ENCODE data around the gene SLC27A3. TPM values are rescaled to one million over a fixed set of nuclear protein-coding genes. Genes with fewer than 3 reads are reported as not detected.

SLC27A3 gene
- total RNA-seq, 1 experiment from 2014 or later: 14.4 TPM

GRCh38 chr1:153773096-153773921 is 1.9 kb upstream of the SLC27A3 start:
- peaks cover 3% of the 10 kb centered on the region; the same call in 1 of the 2 replicates for H3K36me3 ChIP-seq (ENCODE audit: low read depth)
- H3K9me2 ChIP-seq (ENCODE audit: insufficient read depth): no peaks in the 10 kb centered on the region
- H3F3A ChIP-seq (ENCODE audit: insufficient read depth, low read depth): peaks cover 13% of the 10 kb centered on the region; the same call in 1 of the 2 replicates
- H3K79me2 ChIP-seq (ENCODE audit: low read depth): no peaks in the 10 kb centered on the region
- H3K27me3 ChIP-seq (ENCODE audit: insufficient read depth, low read depth): no peaks in the 10 kb centered on the region
- TSS peak; percentile 20 for BruUV-seq (replicated peaks)
- TF ChIP-seq, protein P1, sequence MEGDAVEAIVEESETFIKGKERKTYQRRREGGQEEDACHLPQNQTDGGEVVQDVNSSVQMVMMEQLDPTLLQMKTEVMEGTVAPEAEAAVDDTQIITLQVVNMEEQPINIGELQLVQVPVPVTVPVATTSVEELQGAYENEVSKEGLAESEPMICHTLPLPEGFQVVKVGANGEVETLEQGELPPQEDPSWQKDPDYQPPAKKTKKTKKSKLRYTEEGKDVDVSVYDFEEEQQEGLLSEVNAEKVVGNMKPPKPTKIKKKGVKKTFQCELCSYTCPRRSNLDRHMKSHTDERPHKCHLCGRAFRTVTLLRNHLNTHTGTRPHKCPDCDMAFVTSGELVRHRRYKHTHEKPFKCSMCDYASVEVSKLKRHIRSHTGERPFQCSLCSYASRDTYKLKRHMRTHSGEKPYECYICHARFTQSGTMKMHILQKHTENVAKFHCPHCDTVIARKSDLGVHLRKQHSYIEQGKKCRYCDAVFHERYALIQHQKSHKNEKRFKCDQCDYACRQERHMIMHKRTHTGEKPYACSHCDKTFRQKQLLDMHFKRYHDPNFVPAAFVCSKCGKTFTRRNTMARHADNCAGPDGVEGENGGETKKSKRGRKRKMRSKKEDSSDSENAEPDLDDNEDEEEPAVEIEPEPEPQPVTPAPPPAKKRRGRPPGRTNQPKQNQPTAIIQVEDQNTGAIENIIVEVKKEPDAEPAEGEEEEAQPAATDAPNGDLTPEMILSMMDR (conservative IDR thresholded peaks at IDR 0.05): no peak
- no peak for TF ChIP-seq EZH2 (IDR thresholded peaks at IDR 0.05; ENCODE audit: low read depth)
- no peak for DNase-seq
- H4K20me1 ChIP-seq (ENCODE audit: insufficient read depth): 0 out of 2 replicates have a peak, but pooled peaks cover 4% of the 10 kb centered on the region
- 0 out of 2 replicates have a peak, but pooled peaks cover 12% of the 10 kb centered on the region for H3K4me1 ChIP-seq (replicated peaks; ENCODE audit: insufficient read depth)
- CTCF ChIA-PET: no interaction called here
- no peaks in the 10 kb centered on the region for H3K9me3 ChIP-seq (ENCODE audit: insufficient read depth, low read depth)
- no peak overlapping the region for H3K4me2 ChIP-seq
- H3K27ac ChIP-seq: no peak overlapping the region
- intact Hi-C loops (cut with micrococcal nuclease; ENCODE audit: unreplicated experiment): no loop called here
- no peak overlapping the region for H3K4me3 ChIP-seq
- POLR2A ChIA-PET (ENCODE audit: unreplicated experiment): no interaction called here
- no peak overlapping the region for H2AFZ ChIP-seq

GRCh38 chr1:153774026-153774595 is 1.1 kb upstream of the SLC27A3 start:
- Histone ChIP-seq H3K79me2 (ENCODE audit: low read depth) (no peaks in the 10 kb centered on the region), H3F3A (ENCODE audit: insufficient read depth, low read depth) (peaks cover 13% of the 10 kb centered on the region; the same call in 1 of the 2 replicates), H3K9me3 (ENCODE audit: insufficient read depth, low read depth) (no peaks in the 10 kb centered on the region), H3K4me2 (no peak overlapping the region), H3K36me3 (ENCODE audit: low read depth) (no peaks in the 10 kb centered on the region), H3K4me3 (no peak overlapping the region), H2AFZ (no peak overlapping the region), H3K9me2 (ENCODE audit: insufficient read depth) (no peaks in the 10 kb centered on the region), H4K20me1 (ENCODE audit: insufficient read depth) (0 out of 2 replicates have a peak, but pooled peaks cover 4% of the 10 kb centered on the region), H3K27me3 (ENCODE audit: insufficient read depth, low read depth) (no peaks in the 10 kb centered on the region), H3K27ac (no peak overlapping the region), H3K4me1 (replicated peaks; ENCODE audit: insufficient read depth) (0 out of 2 replicates have a peak, but pooled peaks cover 12% of the 10 kb centered on the region)
- CTCF ChIA-PET: interaction anchor here (0.6 kb wide), 1 partner anchor 203 kb away, joined by 4 read pairs; the partner anchor contains the start of gene JTB
- TF ChIP-seq, protein P1 (conservative IDR thresholded peaks at IDR 0.05): no peak
- no peak for TF ChIP-seq EZH2 (IDR thresholded peaks at IDR 0.05; ENCODE audit: low read depth)
- no TSS peak for BruUV-seq (replicated peaks)
- POLR2A ChIA-PET (ENCODE audit: unreplicated experiment): no interaction called here
- no peak for DNase-seq
- intact Hi-C loops (cut with micrococcal nuclease; ENCODE audit: unreplicated experiment): no loop called here

DNA sequence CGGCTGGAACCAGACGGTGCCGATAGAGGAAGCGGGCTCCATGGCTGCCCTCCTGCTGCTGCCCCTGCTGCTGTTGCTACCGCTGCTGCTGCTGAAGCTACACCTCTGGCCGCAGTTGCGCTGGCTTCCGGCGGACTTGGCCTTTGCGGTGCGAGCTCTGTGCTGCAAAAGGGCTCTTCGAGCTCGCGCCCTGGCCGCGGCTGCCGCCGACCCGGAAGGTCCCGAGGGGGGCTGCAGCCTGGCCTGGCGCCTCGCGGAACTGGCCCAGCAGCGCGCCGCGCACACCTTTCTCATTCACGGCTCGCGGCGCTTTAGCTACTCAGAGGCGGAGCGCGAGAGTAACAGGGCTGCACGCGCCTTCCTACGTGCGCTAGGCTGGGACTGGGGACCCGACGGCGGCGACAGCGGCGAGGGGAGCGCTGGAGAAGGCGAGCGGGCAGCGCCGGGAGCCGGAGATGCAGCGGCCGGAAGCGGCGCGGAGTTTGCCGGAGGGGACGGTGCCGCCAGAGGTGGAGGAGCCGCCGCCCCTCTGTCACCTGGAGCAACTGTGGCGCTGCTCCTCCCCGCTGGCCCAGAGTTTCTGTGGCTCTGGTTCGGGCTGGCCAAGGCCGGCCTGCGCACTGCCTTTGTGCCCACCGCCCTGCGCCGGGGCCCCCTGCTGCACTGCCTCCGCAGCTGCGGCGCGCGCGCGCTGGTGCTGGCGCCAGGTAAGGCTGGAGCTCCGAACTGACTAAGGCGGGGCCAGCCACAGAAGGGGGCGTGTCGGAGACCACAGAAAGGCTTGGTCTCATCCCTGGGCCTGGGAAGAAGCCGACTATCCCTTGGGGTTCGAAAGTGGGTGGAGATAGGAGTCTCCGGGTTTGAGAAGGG is 486 bp downstream of the SLC27A3 start:
- Histone ChIP-seq H3K27me3 (ENCODE audit: insufficient read depth, low read depth) (no peaks in the 10 kb centered on the region), H3K9me3 (ENCODE audit: insufficient read depth, low read depth) (no peaks in the 10 kb centered on the region), H2AFZ (peak overlapping the region; percentile 80), H3K9me2 (ENCODE audit: insufficient read depth) (no peaks in the 10 kb centered on the region), H3K4me2 (peak overlapping the region; percentile 93), H3K4me3 (peak overlapping the region; percentile 89), H3K79me2 (ENCODE audit: low read depth) (no peaks in the 10 kb centered on the region), H3K4me1 (replicated peaks; ENCODE audit: insufficient read depth) (0 out of 2 replicates have a peak, but pooled peaks cover 12% of the 10 kb centered on the region), H3K27ac (no peak overlapping the region), H4K20me1 (ENCODE audit: insufficient read depth) (0 out of 2 replicates have a peak, but pooled peaks cover 4% of the 10 kb centered on the region), H3F3A (ENCODE audit: insufficient read depth, low read depth) (peaks cover 13% of the 10 kb centered on the region; the same call in 1 of the 2 replicates), H3K36me3 (ENCODE audit: low read depth) (no peaks in the 10 kb centered on the region)
- TF ChIP-seq, protein P1 (conservative IDR thresholded peaks at IDR 0.05): no peak
- TF ChIP-seq EZH2 (IDR thresholded peaks at IDR 0.05; ENCODE audit: low read depth): no peak
- intact Hi-C loops (cut with micrococcal nuclease; ENCODE audit: unreplicated experiment): loop anchor here (5.0 kb wide), 1 partner anchor 212 kb away; the partner anchor contains the start of gene RAB13
- BruUV-seq (replicated peaks): no TSS peak
- peak; percentile 58 to 76 for DNase-seq
- CTCF ChIA-PET: interaction anchor here (0.6 kb wide), 2 partner anchors 66 to 154 kb away, joined by 3 to 5 read pairs; no protein-coding TSS in a partner anchor
- POLR2A ChIA-PET (ENCODE audit: unreplicated experiment): interaction anchor here (0.6 to 0.8 kb wide), 3 partner anchors 10 to 202 kb away, joined by 3 to 7 read pairs (median 4); partner anchors contain the start of gene JTB
